ENCODE results near the gene ATG2A. TPM values are rescaled to one million over a fixed set of nuclear protein-coding genes. Genes with fewer than 3 reads are reported as not detected.
A peak's percentile ranks its signal among the peaks of the same experiment; 100 is the strongest.

The ATG2A gene
- total and polyA plus RNA-seq, 10 of the 15 experiments (the other 5 are each of a cell fraction or from before 2014, with no cell fraction given): 0.08 to 19.0 (median 4.6) TPM

GRCh38 chr11:64864473-64865285, 52.3 kb downstream of the ATG2A start (continued):
- TF ChIP-seq E2F8 (IDR thresholded peaks at IDR 0.05; ENCODE audit: low read depth, partially characterized antibody): no peak
- no peak for TF ChIP-seq RAD51 (IDR thresholded peaks at IDR 0.05)
- TF ChIP-seq SMC3 (IDR thresholded peaks at IDR 0.05; ENCODE audit: borderline replicate concordance, low read length): peak; percentile 3; the same call in 1 of the 2 replicates
- TF ChIP-seq POLR2AphosphoS2 (IDR thresholded peaks at IDR 0.05; ENCODE audit: low read depth, low read length): no peak
- no peak for TF ChIP-seq PRDM15 (CRISPR knock-in tag; IDR thresholded peaks at IDR 0.05)
- TF ChIP-seq ZNF274 (IDR thresholded peaks at IDR 0.05; ENCODE audit: insufficient read depth, insufficient read length): no peak
- TF ChIP-seq SUZ12 (IDR thresholded peaks at IDR 0.05; ENCODE audit: unreplicated experiment): no peak
- no peak for TF ChIP-seq E4F1 (IDR thresholded peaks at IDR 0.05; ENCODE audit: borderline replicate concordance, partially characterized antibody)
- TF ChIP-seq USF2 (IDR thresholded peaks at IDR 0.05; ENCODE audit: borderline replicate concordance, low read depth, low read length): no peak
- TF ChIP-seq MTA3 (IDR thresholded peaks at IDR 0.05; ENCODE audit: borderline replicate concordance, low read length): no peak
- no peak for TF ChIP-seq RAD21 (IDR thresholded peaks at IDR 0.05; ENCODE audit: insufficient read depth, low read depth, low read length)
- TF ChIP-seq CHD1 (IDR thresholded peaks at IDR 0.05; ENCODE audit: low read depth, low read length): no peak
- no peak for TF ChIP-seq KLF5 (IDR thresholded peaks at IDR 0.05; ENCODE audit: partially characterized antibody)
- TF ChIP-seq ZNF207 (IDR thresholded peaks at IDR 0.05; ENCODE audit: borderline replicate concordance): no peak
- TF ChIP-seq CEBPZ (IDR thresholded peaks at IDR 0.05; ENCODE audit: low read depth, low read length): no peak
